K562 (cell line): ENCODE results near the gene CYP11A1. TPM values are rescaled to one million over a fixed set of nuclear protein-coding genes. Genes with fewer than 3 reads are reported as not detected.

Experiments used
- CSDE1 ChIP-seq, 2 experiments: fragments of 450-650 bp; IDR thresholded peaks; 2 replicates each; pipeline ENCODE4 v1.6.1; 2016; ENCODE audit warnings: mild to moderate bottlenecking in 1 of 2
- CTBP1 ChIP-seq: fragments of 450-650 bp; IDR thresholded peaks from 2 replicates; pipeline ENCODE4 v1.6.1; 2016; ENCODE audit warnings: borderline replicate concordance
- GTF2E2 ChIP-seq: fragments of 200-800 bp; sonication (Bioruptor generic); IDR thresholded peaks from 2 replicates; pipeline ENCODE4 v1.6.1; 2016; ENCODE audit warnings: missing genetic modification characterization, missing compliant biosample characterization
- NKRF ChIP-seq: fragments of 450-650 bp; IDR thresholded peaks from 2 replicates; pipeline ENCODE4 v1.6.1; 2016; ENCODE audit warnings: borderline replicate concordance
- PCBP2 ChIP-seq: fragments of 200-400 bp; formaldehyde crosslinking; IDR thresholded peaks from 2 replicates; pipeline ENCODE4 v1.6.1; 2018; ENCODE audit warnings: low read length, low read depth, mild to moderate bottlenecking, moderate library complexity; ENCODE audit not compliant: poor library complexity, severe bottlenecking
- PRDM10 ChIP-seq: fragments of 450-650 bp; IDR thresholded peaks from 2 replicates; pipeline ENCODE4 v1.6.1; 2018; ENCODE audit not compliant: partially characterized antibody
- RBM14 ChIP-seq: fragments of 200-400 bp; formaldehyde crosslinking; IDR thresholded peaks from 2 replicates; pipeline ENCODE4 v1.6.1; 2018; ENCODE audit warnings: low read depth, mild to moderate bottlenecking, low read length, moderate library complexity, borderline replicate concordance; ENCODE audit not compliant: insufficient read depth
- SMARCA4 ChIP-seq: fragments of 450-650 bp; IDR thresholded peaks from 2 replicates; pipeline ENCODE4 v1.6.1; 2016
- SMARCC2 ChIP-seq: fragments of 450-650 bp; IDR thresholded peaks from 2 replicates; pipeline ENCODE4 v1.6.1; 2017; ENCODE audit warnings: antibody characterized with exemption, moderate library complexity, mild to moderate bottlenecking, low read depth
- SUPT5H ChIP-seq: fragments of 450-650 bp; IDR thresholded peaks from 2 replicates; pipeline ENCODE4 v1.6.1; 2016
- ZNF212 ChIP-seq: fragments of 450-650 bp; formaldehyde crosslinking; IDR thresholded peaks from 2 replicates; pipeline ENCODE4 v1.4.0; 2020; ENCODE audit warnings: mild to moderate bottlenecking
- ZNF232 ChIP-seq: sonication (generic); formaldehyde crosslinking; IDR thresholded peaks from 2 replicates; pipeline ENCODE4 v1.8.0; 2022; ENCODE audit warnings: mild to moderate bottlenecking, missing genetic modification reagents
- ZNF263 ChIP-seq: sonication (generic); formaldehyde crosslinking; IDR thresholded peaks from 2 replicates; pipeline ENCODE4 v1.8.0; 2022; ENCODE audit warnings: mild to moderate bottlenecking, missing genetic modification reagents, borderline replicate concordance
- ZNF431 ChIP-seq: sonication (generic); formaldehyde crosslinking; IDR thresholded peaks from 2 replicates; pipeline ENCODE4 v1.8.0; 2022; ENCODE audit warnings: mild to moderate bottlenecking, missing genetic modification reagents
- ZNF589 ChIP-seq: fragments of 200-800 bp; sonication (Bioruptor generic); IDR thresholded peaks from 2 replicates; pipeline ENCODE4 v1.6.1; 2016; ENCODE audit warnings: low read depth, missing genetic modification characterization, missing compliant biosample characterization
- polyA plus RNA-seq, 8 experiments: library from polyadenylated mRNA; depleted of rRNA in 4 of 8; stranded (reverse) in 5 of 8; unstranded in 3 of 8; fragments of >200 nt; fragmentation: Nextera tagmentation in 2 of 8; fragmentation: Illumina TruSeq in 1 of 8; extraction: Ambion mirVana in 2 of 8; extraction: Trizol in 1 of 8; gene quantifications; 2 replicates each; pipeline versions ENCODE4 v1.2.1 to v1.2.3, GENCODE V29; 2011 to 2014; ENCODE audit warnings: inconsistent platforms in 1 of 8, missing spikeins in 1 of 8
- total RNA-seq, 7 experiments: library from RNA; depleted of rRNA in 6 of 7; stranded (reverse); fragments of >200 nt in 6 of 7; fragmentation: Illumina TruSeq in 2 of 7; extraction: Trizol in 2 of 7; gene quantifications; 2 replicates each; pipeline versions ENCODE4 v1.2.1 to v1.2.3, GENCODE V29; 2011 to 2021; ENCODE audit warnings: low replicate concordance in 1 of 7
- TF ChIP-seq, protein P1 (sequence below), 2 experiments: IDR thresholded peaks; 2 replicates each; pipeline ENCODE4 v1.6.1; 2012; ENCODE audit warnings: improper control_type of control experiment in 2 of 2, low read depth in 2 of 2, low read length in 2 of 2, borderline replicate concordance in 1 of 2

CYP11A1 gene
- total and polyA plus RNA-seq, 9 of the 15 experiments (the other 6 are each of a cell fraction or from before 2014, with no cell fraction given): 0.06 to 0.24 (median 0.10) TPM; not detected in 4

- TF ChIP-seq RBM14 (no peak), GTF2E2 (tag) (no peak), SMARCA4 (0 out of 2 replicates have a peak, but pooled peaks have one; percentile 36), SMARCC2 (no peak), ZNF232 (peak; percentile 82; the same call in 1 of the 2 replicates), PCBP2 (no peak), ZNF589 (CRISPR knock-in tag) (peak; percentile 85), CTBP1 (peak; percentile 29; the same call in 1 of the 2 replicates), ZNF263 (peak; percentile 84), SUPT5H (no peak), NKRF (peak; percentile 59; the same call in 1 of the 2 replicates), PRDM10 (no peak), ZNF431 (peak; percentile 47; the same call in 1 of the 2 replicates), ZNF212 (no peak), CSDE1 (IDR thresholded peaks at IDR 0.05) (no peak)
- TF ChIP-seq, protein P1, sequence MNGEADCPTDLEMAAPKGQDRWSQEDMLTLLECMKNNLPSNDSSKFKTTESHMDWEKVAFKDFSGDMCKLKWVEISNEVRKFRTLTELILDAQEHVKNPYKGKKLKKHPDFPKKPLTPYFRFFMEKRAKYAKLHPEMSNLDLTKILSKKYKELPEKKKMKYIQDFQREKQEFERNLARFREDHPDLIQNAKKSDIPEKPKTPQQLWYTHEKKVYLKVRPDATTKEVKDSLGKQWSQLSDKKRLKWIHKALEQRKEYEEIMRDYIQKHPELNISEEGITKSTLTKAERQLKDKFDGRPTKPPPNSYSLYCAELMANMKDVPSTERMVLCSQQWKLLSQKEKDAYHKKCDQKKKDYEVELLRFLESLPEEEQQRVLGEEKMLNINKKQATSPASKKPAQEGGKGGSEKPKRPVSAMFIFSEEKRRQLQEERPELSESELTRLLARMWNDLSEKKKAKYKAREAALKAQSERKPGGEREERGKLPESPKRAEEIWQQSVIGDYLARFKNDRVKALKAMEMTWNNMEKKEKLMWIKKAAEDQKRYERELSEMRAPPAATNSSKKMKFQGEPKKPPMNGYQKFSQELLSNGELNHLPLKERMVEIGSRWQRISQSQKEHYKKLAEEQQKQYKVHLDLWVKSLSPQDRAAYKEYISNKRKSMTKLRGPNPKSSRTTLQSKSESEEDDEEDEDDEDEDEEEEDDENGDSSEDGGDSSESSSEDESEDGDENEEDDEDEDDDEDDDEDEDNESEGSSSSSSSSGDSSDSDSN (IDR thresholded peaks at IDR 0.05; ENCODE audit: borderline replicate concordance in 1 of 2, low read depth in 2 of 2, low read length in 2 of 2): no peak
Observed at GRCh38 chr15:74291101-74292071, 76.1 kb downstream of the CYP11A1 start (continued).
